ENCODE results near the gene DIP2B. TPM values are rescaled to one million over a fixed set of nuclear protein-coding genes. Genes with fewer than 3 reads are reported as not detected.
"Not testable (repeated sequence)": the region's sequence is repeated elsewhere in the genome, so short reads cannot be mapped to it uniquely, and the experiment has no call there.

The DIP2B gene
- total and polyA plus RNA-seq, 2 of the 13 experiments (the other 11 are each of a cell fraction or from before 2014, with no cell fraction given): 32.1 to 35.8 TPM

- 97% methylated on average over 1 of the region's 1 CpG for WGBS (ENCODE audit: low lambda C conversion rate)
- Histone ChIP-seq H3K36me3 (replicated peaks in 1 of 2; ENCODE audit: control insufficient read depth in 1 of 2, insufficient read depth in 2 of 2, low read length in 2 of 2) (0 out of 5 replicates have a peak, but pooled peaks cover 0 to 11% of the 10 kb centered on the region in 2 experiments), H3K9ac (ENCODE audit: insufficient read depth, low read depth, low read length) (0 out of 2 replicates have a peak overlapping the region, but pooled peaks have one; percentile 28), H3K4me1 (ENCODE audit: insufficient read depth, low read length) (peaks cover 66% of the 10 kb centered on the region), H3K9me3 (ENCODE audit: low read length) (no peaks in the 10 kb centered on the region), H4K20me1 (ENCODE audit: insufficient read depth, low read length) (no peaks in the 10 kb centered on the region; the same call in 1 of the 2 replicates), H2AFZ (ENCODE audit: low read length) (no peak overlapping the region), H3K27ac (ENCODE audit: extremely low read length, insufficient read depth, low read length) (no peak overlapping the region), H3K27me3 (ENCODE audit: control insufficient read depth in 1 of 2, insufficient read depth in 2 of 2, low read length in 2 of 2) (no peaks in the 10 kb centered on the region), H3K79me2 (ENCODE audit: insufficient read depth, low read length) (peaks cover 89% of the 10 kb centered on the region), H3K4me3 (replicated peaks in 1 of 3; ENCODE audit: insufficient read depth in 1 of 3, low read depth in 2 of 3, low read length in 3 of 3) (no peak overlapping the region), H3K4me2 (ENCODE audit: low read depth, low read length) (no peak overlapping the region)
- FAIRE-seq (no peak), ATAC-seq (no peak), DNase-seq (ENCODE audit: low spot score) (no peak)
- ChIA-PET POLR2A (no interaction called here), CTCF (ENCODE audit: low intra/inter-chr PET ratio, low total read pairs) (no interaction called here)
- in situ Hi-C loops (cut with HindIII; ENCODE audit: extremely low pct_ligation_motif_present, low pct_unique_long_range_greater_than_20kb) (no loop called here), intact Hi-C loops (cut with micrococcal nuclease; ENCODE audit: unreplicated experiment) (no loop called here)
- TF ChIP-seq FOSL2 (CRISPR knock-in tag; IDR thresholded peaks at IDR 0.05) (no peak), CSRNP1 (CRISPR knock-in tag; IDR thresholded peaks at IDR 0.05) (no peak), BCL3 (CRISPR knock-in tag; IDR thresholded peaks at IDR 0.05) (no peak), GLI4 (CRISPR knock-in tag; IDR thresholded peaks at IDR 0.05; ENCODE audit: borderline replicate concordance) (no peak), PTBP1 (IDR thresholded peaks at IDR 0.05; ENCODE audit: low read depth, low read length, poor library complexity, severe bottlenecking) (no peak)
- BruUV-seq (replicated peaks): no TSS peak
Measured at GRCh38 chr12:50542448-50542847, 37.7 kb downstream of the DIP2B start.

GRCh38 chr12:50543188-50543587 is 38.4 kb downstream of the DIP2B start:
- intact Hi-C loops (cut with micrococcal nuclease; ENCODE audit: unreplicated experiment); H4K20me1 ChIP-seq (ENCODE audit: insufficient read depth, low read length); CTCF ChIA-PET (ENCODE audit: low intra/inter-chr PET ratio, low total read pairs); H3K9me3 ChIP-seq (ENCODE audit: low read length); in situ Hi-C loops (cut with HindIII; ENCODE audit: extremely low pct_ligation_motif_present, low pct_unique_long_range_greater_than_20kb); H3K27me3 ChIP-seq (ENCODE audit: control insufficient read depth in 1 of 2, insufficient read depth in 2 of 2, low read length in 2 of 2); H3K27ac ChIP-seq (ENCODE audit: extremely low read length, insufficient read depth, low read length); ATAC-seq; H3K4me3 ChIP-seq (replicated peaks in 1 of 3; ENCODE audit: insufficient read depth in 1 of 3, low read depth in 2 of 3, low read length in 3 of 3); H3K9ac ChIP-seq (ENCODE audit: insufficient read depth, low read depth, low read length); DNase-seq (ENCODE audit: low spot score); POLR2A ChIA-PET; FAIRE-seq; H3K4me2 ChIP-seq (ENCODE audit: low read depth, low read length); BruUV-seq (replicated peaks); H2AFZ ChIP-seq (ENCODE audit: low read length): not testable (repeated sequence)
- 0 out of 5 replicates have a peak, but pooled peaks cover 0 to 11% of the 10 kb centered on the region in 2 experiments for H3K36me3 ChIP-seq (replicated peaks in 1 of 2; ENCODE audit: control insufficient read depth in 1 of 2, insufficient read depth in 2 of 2, low read length in 2 of 2)
- peaks cover 66% of the 10 kb centered on the region for H3K4me1 ChIP-seq (ENCODE audit: insufficient read depth, low read length)
- WGBS (ENCODE audit: low lambda C conversion rate): 98% methylated on average over 11 of the region's 11 CpGs
- H3K79me2 ChIP-seq (ENCODE audit: insufficient read depth, low read length): peaks cover 89% of the 10 kb centered on the region
